Measurements from ENCODE around the gene TDRKH. TPM values are rescaled to one million over a fixed set of nuclear protein-coding genes. Genes with fewer than 3 reads are reported as not detected.

Gene TDRKH, protein sequence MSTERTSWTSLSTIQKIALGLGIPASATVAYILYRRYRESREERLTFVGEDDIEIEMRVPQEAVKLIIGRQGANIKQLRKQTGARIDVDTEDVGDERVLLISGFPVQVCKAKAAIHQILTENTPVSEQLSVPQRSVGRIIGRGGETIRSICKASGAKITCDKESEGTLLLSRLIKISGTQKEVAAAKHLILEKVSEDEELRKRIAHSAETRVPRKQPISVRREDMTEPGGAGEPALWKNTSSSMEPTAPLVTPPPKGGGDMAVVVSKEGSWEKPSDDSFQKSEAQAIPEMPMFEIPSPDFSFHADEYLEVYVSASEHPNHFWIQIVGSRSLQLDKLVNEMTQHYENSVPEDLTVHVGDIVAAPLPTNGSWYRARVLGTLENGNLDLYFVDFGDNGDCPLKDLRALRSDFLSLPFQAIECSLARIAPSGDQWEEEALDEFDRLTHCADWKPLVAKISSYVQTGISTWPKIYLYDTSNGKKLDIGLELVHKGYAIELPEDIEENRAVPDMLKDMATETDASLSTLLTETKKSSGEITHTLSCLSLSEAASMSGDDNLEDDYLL
- 4.6 and 5.5 TPM in 2 replicates for total RNA-seq (2014; rRNA removed; shearing (Covaris generic))

DNA sequence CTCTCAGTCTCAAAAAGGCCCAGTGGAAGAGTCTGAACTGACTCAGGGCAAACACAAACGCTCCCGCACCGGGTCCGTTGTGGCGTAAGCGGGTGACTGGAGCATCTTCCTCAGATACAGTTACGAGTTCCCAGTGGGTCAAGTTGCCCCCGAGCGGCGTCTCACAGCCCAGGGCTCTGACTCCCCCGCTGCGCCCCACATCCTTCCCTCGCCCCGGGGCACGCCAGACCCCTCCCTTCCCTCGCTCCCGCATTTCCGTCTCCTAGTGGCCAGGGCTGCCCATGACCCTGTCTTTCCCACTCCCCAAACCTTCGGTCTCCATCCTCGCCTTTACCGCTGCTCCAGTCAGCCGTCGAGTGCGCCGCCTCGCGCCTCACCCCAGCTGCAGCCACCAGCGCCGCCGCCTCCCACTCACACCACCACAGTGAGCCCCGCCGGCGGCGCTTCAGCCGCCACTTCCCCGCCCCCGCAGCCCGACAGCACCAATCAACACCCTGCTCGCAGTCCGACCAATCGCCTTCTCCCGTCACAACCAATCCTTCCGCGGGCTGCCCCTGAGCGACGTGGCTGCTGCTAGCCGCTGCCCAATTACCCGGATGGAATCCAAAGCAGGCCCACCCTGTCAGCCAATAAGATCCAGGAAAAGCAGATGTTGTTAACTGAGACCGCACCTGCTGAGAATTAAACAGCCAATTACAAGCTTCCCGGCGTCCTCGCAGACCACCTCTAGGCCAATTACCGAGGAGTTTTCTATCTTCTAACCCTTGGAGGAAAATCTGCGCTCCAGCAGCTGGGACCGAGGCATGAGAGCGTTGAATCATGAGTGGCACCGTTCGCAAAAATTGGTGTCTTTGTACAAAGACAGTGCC lies at the start of gene TDRKH:
Gene TDRKH, minus strand, starts transcription at position 430 of the 869 bp plus-strand sequence. CDS start 7,478 bp downstream, outside the sequence.
- peak; percentile 99 for DNase-seq (ENCODE audit: low read depth)

- DNase-seq (ENCODE audit: low read depth), result peak; percentile 68
Measured at GRCh38 chr1:151839457-151840403, 49.4 kb upstream of the TDRKH start, which contains the start of gene C2CD4D. TSS of gene C2CD4D (minus strand) at chr1:151839820. CDS start at chr1:151838989, 831 bp downstream.

- DNase-seq (ENCODE audit: low read depth), result no peak
Measured at GRCh38 chr1:151839082-151839412, 48.7 kb upstream of the TDRKH start.

GRCh38 chr1:151838222-151839081 lies 48.2 kb upstream of the TDRKH start:
- DNase-seq (ENCODE audit: low read depth), result no peak

DNA sequence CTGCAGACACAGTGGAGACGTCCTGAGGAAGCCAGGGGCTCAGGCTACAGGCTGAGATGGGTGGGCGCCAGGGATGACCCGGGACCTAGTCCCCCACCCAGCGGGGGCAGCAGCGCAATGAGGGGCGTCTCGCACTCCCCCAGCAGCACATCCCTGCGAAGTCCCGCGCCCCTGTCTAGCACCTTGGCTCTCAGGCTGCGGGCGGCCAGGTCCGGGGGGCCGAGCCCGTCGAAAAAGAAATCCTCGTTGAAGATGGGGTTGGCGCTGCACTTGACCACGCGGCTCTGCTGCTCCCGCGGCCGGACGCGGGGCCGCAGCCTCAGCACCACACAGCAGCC lies 47.6 kb upstream of the TDRKH start:
- DNase-seq (ENCODE audit: low read depth), result no peak

DNA sequence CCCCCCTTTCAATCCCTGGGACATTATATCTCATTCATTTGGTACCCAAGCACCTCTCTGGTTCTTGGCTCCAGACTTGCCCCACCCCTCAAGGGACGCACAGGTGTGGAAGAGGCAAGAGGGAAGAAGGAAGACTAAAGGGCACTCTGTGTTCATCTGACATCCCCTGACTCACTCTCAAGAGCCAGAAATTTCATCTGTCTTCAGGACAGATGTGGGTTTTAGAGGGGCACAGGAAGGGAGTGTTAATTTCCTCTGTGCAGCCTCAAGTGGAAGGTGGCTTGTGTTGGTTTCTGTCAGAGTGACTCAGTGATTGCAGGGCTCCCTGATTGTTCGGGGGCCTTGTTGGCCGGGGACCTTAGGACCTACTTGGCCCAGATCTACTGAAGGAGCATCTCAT lies 46.9 kb upstream of the TDRKH start:
- DNase-seq (ENCODE audit: low read depth), result no peak

GRCh38 chr1:151835596-151835995 lies 45.3 kb upstream of the TDRKH start:
- no peak for DNase-seq (ENCODE audit: low read depth)

DNA sequence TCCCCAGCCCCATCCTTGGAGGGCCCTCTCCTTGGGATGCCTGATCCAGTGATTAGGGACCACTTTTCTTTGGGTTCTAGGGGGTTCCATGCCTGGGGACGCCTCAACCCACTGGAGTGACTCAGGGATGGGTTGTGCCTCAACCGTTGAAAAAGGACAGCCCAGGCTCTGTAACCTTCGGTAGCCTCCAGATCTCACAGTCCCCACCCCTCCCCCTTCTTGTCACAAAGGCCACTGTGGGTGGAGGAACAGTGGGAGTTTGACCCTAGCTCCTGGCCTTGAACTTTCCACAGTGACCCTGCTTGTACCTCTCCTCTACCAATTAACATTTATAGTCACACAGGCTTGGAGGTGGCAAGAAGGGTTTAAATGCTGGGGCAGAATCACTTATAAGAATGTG lies 43.9 kb upstream of the TDRKH start:
- no peak for DNase-seq (ENCODE audit: low read depth)

GRCh38 chr1:151833172-151833900 lies 43.0 kb upstream of the TDRKH start:
- no peak for DNase-seq (ENCODE audit: low read depth)

DNA sequence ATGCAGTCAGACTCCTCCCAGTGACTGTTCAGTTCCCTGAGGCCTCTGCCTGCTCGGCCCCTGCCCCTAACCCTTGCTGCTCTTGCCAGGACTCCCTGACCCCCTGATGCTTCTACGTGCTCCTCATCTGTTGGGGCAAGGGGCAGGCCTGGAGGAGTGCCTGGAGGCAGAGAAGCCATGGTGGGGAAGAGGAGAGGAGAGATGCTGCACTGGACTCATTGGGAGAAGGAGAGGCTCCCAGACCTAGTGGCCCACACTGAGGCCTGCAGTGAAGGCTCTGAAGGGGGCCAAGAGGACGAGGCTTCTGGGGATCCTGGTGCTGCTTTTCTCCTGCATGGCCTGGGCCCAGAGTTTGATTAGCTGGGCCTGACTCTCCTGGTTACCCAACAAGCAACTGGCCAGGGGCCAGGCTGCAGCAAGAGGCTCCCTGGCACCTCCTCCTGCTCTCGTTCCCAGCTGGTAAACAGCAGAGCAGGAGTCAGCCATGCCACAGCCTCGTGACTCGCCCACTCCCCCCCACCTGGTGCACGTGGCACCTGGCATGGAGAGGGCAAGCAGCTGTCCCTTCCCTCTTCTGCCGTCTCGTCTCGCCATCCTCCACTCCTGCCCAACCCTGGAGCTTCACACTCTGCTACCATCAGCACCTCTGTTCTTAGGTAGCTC lies 42.1 kb upstream of the TDRKH start:
- DNase-seq (ENCODE audit: low read depth), result no peak

GRCh38 chr1:151831605-151832004 lies 41.3 kb upstream of the TDRKH start, which contains the start of gene RORC:
TSS of gene RORC (minus strand) at chr1:151831802. CDS start at chr1:151831764, 38 bp downstream.
- DNase-seq (ENCODE audit: low read depth), result no peak

- no peak for DNase-seq (ENCODE audit: low read depth)
Measured at GRCh38 chr1:151831256-151831591, 40.9 kb upstream of the TDRKH start.

DNA sequence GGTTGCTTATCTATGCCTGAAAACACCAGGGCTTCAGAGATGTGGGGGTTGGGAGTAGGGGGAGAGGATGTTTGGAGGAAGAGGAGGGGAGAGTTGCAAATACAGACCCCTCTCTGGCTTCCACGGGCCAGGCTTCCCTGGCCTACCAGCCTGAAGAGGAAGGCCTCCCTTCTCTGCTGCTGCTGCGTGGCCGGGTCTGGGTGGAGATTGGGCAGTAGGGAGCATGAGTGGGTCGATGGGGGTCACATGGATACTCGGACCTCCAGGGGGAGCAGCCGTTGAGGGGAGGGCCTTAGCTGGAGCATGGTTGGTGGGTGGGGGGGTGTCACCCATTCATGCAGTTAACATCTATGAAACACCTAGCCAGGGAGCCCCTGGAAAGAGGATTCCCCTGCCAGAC lies 39.8 kb upstream of the TDRKH start:
- DNase-seq (ENCODE audit: low read depth), result no peak

DNA sequence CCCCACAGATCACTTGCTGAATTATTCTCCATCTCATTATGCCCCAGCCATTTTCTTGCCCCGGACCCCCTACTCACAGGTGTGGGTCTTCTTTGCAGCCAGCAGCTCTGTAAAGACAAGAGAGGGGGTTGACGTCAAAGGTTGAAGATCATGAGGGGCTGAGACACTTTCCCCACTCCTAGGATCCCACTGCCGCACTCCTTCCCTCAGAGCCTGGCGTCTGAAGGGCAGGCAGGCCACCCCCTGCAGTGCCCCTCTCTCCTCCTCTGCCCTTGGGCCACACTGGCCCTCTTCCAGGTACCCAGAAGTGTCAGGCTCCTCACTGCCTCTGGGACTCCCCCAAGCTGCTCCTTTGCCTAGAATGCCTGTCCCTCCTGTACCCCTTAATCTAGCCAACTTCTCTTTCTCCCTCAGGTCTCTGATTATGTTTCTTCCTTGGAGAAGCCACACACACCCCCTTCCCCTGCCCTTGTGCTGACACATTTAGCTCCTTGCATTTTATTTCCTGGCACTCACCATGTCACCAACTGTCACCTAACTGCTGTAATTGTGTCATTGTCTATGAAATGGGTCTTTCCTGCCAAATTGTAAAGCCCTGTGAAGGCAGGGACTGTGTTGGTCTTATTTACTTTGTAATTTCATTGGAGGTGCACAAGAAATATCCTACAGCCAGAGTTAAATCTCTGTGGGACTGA lies 39.2 kb upstream of the TDRKH start:
- no peak for DNase-seq (ENCODE audit: low read depth)

DNA sequence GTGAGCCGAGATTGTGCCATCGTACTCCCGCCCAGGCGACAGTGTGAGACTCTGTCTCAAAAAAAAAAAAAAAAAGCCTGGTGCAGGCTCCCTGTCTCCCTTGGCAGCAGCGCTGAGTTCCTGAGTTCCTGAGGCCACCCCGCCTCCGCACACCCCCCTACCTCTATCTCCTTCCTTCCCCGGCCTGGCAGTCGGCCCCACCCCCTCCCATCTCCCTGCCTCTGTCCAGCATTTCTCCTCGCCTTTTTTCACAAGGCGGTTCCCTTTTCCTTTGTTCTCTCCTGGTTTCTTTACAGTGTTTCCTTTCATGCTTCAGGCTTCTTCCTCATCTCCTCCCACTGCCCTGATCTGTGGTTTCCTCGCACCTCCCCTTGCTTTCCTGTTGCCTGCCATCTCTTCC lies 38.6 kb upstream of the TDRKH start:
- DNase-seq (ENCODE audit: low read depth), result peak; percentile 62

DNA sequence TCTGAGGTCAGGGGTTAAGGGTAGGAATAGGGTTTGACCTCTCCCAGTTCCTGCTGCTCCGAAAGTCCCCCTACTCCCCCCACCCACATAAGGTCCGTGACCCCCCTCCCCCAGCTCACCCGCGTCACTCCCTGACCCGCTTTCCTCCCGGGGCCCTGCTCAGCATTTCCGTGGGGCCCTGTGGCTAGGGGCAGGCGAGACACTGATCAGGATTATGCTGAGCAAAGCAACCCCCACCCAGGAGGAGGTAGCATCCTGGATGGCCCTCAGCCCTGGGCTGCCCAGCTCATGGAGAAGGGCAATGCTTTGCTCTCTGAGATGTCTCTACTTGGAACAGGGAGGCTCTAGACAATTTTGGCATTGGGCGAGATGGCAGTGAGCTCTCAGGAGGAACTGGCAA lies 37.6 kb upstream of the TDRKH start:
- no peak for DNase-seq (ENCODE audit: low read depth)

DNA sequence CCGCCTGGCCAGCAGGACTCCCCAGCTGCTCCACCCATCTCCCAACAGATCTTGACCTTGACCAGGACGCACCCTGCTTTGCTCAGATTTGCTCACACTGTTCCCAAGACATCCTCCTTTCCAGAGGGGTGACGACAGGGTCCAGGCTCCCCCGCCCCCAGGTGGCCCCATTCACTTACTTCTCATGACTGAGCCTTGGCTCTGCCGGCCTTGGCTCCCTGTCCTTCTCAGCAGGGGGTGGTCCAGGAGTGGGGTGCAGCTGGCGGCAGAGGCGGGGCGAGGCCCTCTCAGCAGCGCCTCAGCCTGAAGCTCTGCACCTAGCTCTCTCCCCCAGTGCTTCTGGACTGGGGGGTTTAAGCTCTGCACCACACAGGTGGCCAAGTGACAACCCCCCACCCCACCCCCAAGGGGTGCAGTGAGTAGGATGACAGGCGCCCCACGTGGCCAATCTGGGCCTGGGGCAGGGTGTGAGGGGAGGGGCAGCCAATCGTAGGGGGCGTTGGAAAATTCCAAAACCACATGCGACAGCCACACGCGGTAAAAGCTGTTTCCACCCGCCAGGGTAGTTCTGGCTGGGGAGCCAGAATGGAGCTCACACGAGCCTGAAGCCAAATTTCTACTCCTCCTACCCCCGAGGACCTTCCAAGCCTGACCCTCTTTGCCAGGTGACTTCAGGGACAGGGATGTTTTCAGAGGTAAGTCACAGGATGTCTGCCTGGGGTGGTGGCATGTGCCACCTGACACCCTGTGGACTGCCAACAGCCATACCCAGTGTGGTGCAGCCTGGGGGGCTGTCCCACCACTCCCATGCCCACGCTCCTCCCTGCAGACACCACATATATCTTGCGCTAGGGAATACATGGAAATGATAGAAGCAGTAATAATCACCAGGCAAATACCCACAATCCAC lies 35.7 kb upstream of the TDRKH start:
- no peak for DNase-seq (ENCODE audit: low read depth)

- DNase-seq (ENCODE audit: low read depth), result no peak
Measured at GRCh38 chr1:151825204-151825603, 34.9 kb upstream of the TDRKH start.

Measured in RPMI7951 (cell line).